Activated T-cell treated with anti-CD3 and anti-CD28 coated beads, Interleukin-2, amount 50 U/mL, for 24 hours (primary cell): ENCODE data around the gene B4GALNT4.
A peak's percentile ranks its signal among the peaks of the same experiment; 100 is the strongest.
"Not testable (repeated sequence)": the region's sequence is repeated elsewhere in the genome, so short reads cannot be mapped to it uniquely, and the experiment has no call there.

Experiments
- DNase-seq: peaks from one replicate; pipeline ENCODE4 v3.0.0-alpha.2; 2020
- H3K27ac Mint-ChIP-seq: 2 replicates; pipeline ENCODE4 v1.8.0; 2020; ENCODE audit warnings: mild to moderate bottlenecking, mixed read lengths
- H3K27me3 Mint-ChIP-seq: 2 replicates; pipeline ENCODE4 v1.8.0; 2020; ENCODE audit warnings: mixed read lengths
- H3K36me3 Mint-ChIP-seq: 2 replicates; pipeline ENCODE4 v1.8.0; 2020; ENCODE audit warnings: low read depth, mixed read lengths
- H3K4me1 Mint-ChIP-seq: 2 replicates; pipeline ENCODE4 v1.8.0; 2020; ENCODE audit warnings: low read depth, mixed read lengths
- H3K4me3 Mint-ChIP-seq: 2 replicates; pipeline ENCODE4 v1.8.0; 2020; ENCODE audit warnings: mild to moderate bottlenecking, moderate library complexity, mixed read lengths
- H3K9me3 Mint-ChIP-seq: 2 replicates; pipeline ENCODE4 v1.8.0; 2020; ENCODE audit warnings: mixed read lengths

B4GALNT4 gene

GRCh38 chr11:344836-345578 is 24.3 kb upstream of the B4GALNT4 start:
- Mint-ChIP-seq H3K27me3 (no peaks in the 10 kb centered on the region), H3K27ac (no peak overlapping the region), H3K4me1 (peaks cover 11% of the 10 kb centered on the region), H3K9me3 (no peaks in the 10 kb centered on the region), H3K36me3 (no peaks in the 10 kb centered on the region), H3K4me3 (no peak overlapping the region)
- no peak for DNase-seq

- Mint-ChIP-seq H3K27me3 (no peaks in the 10 kb centered on the region), H3K36me3 (no peaks in the 10 kb centered on the region), H3K4me1 (peaks cover 17% of the 10 kb centered on the region), H3K9me3 (no peaks in the 10 kb centered on the region), H3K4me3 (no peak overlapping the region), H3K27ac (no peak overlapping the region)
- no peak for DNase-seq
Measured at GRCh38 chr11:346529-346928, 22.8 kb upstream of the B4GALNT4 start.

- H3K27ac Mint-ChIP-seq, H3K4me3 Mint-ChIP-seq, H3K36me3 Mint-ChIP-seq, H3K9me3 Mint-ChIP-seq, H3K27me3 Mint-ChIP-seq: not testable (repeated sequence)
- peaks cover 32% of the 10 kb centered on the region for H3K4me1 Mint-ChIP-seq
- peak; percentile 15 for DNase-seq
Measured at GRCh38 chr11:349270-349954, 19.9 kb upstream of the B4GALNT4 start.

GRCh38 chr11:350033-350722 is 19.1 kb upstream of the B4GALNT4 start:
- H3K4me1 Mint-ChIP-seq: peaks cover 37% of the 10 kb centered on the region

GRCh38 chr11:350723-351255 is 18.5 kb upstream of the B4GALNT4 start:
- DNase-seq: peak; percentile 29
- H3K4me1 Mint-ChIP-seq: peaks cover 41% of the 10 kb centered on the region
- H3K27me3 Mint-ChIP-seq: no peaks in the 10 kb centered on the region
- H3K27ac Mint-ChIP-seq: peak overlapping the region; percentile 42
- H3K9me3 Mint-ChIP-seq: no peaks in the 10 kb centered on the region
- peaks cover 4% of the 10 kb centered on the region for H3K36me3 Mint-ChIP-seq
- H3K4me3 Mint-ChIP-seq: no peak overlapping the region

More at GRCh38 chr11:350033-350722, 19.1 kb upstream of the B4GALNT4 start:
- not testable (repeated sequence) for H3K9me3 Mint-ChIP-seq, H3K27me3 Mint-ChIP-seq, H3K27ac Mint-ChIP-seq, H3K36me3 Mint-ChIP-seq, H3K4me3 Mint-ChIP-seq
- peak; percentile 25 for DNase-seq

- no peaks in the 10 kb centered on the region for H3K27me3 Mint-ChIP-seq
- H3K4me3 Mint-ChIP-seq: no peak overlapping the region
- peak; percentile 27 for DNase-seq
- H3K27ac Mint-ChIP-seq: no peak overlapping the region
- peaks cover 4% of the 10 kb centered on the region for H3K36me3 Mint-ChIP-seq
- H3K9me3 Mint-ChIP-seq: no peaks in the 10 kb centered on the region
- H3K4me1 Mint-ChIP-seq: peaks cover 41% of the 10 kb centered on the region
Measured at GRCh38 chr11:351411-351810, 17.9 kb upstream of the B4GALNT4 start.

GRCh38 chr11:352456-353031 is 16.8 kb upstream of the B4GALNT4 start:
- H3K4me3 Mint-ChIP-seq: no peak overlapping the region
- no peaks in the 10 kb centered on the region for H3K9me3 Mint-ChIP-seq
- H3K27me3 Mint-ChIP-seq: no peaks in the 10 kb centered on the region
- H3K27ac Mint-ChIP-seq: peak overlapping the region; percentile 38
- DNase-seq: no peak
- peaks cover 4% of the 10 kb centered on the region for H3K36me3 Mint-ChIP-seq
- H3K4me1 Mint-ChIP-seq: peaks cover 41% of the 10 kb centered on the region

GRCh38 chr11:353179-353873 is 16.0 kb upstream of the B4GALNT4 start:
- H3K27ac Mint-ChIP-seq: peak overlapping the region; percentile 38

GRCh38 chr11:355581-356458 is 13.5 kb upstream of the B4GALNT4 start:
- Mint-ChIP-seq H3K4me3 (peak overlapping the region; percentile 85), H3K9me3 (no peaks in the 10 kb centered on the region), H3K36me3 (peaks cover 4% of the 10 kb centered on the region), H3K4me1 (peaks cover 43% of the 10 kb centered on the region), H3K27me3 (no peaks in the 10 kb centered on the region), H3K27ac (no peak overlapping the region)
- DNase-seq: peak; percentile 91

More at GRCh38 chr11:353179-353873, 16.0 kb upstream of the B4GALNT4 start:
- peaks cover 4% of the 10 kb centered on the region for H3K36me3 Mint-ChIP-seq
- no peaks in the 10 kb centered on the region for H3K9me3 Mint-ChIP-seq
- peaks cover 41% of the 10 kb centered on the region for H3K4me1 Mint-ChIP-seq
- DNase-seq: no peak
- no peaks in the 10 kb centered on the region for H3K27me3 Mint-ChIP-seq
- H3K4me3 Mint-ChIP-seq: no peak overlapping the region

GRCh38 chr11:356610-357009 is 12.7 kb upstream of the B4GALNT4 start:
- Mint-ChIP-seq H3K27ac (no peak overlapping the region), H3K4me1 (peaks cover 35% of the 10 kb centered on the region), H3K27me3 (no peaks in the 10 kb centered on the region), H3K4me3 (no peak overlapping the region), H3K36me3 (peaks cover 4% of the 10 kb centered on the region), H3K9me3 (no peaks in the 10 kb centered on the region)
- no peak for DNase-seq

- Mint-ChIP-seq H3K4me1 (peaks cover 31% of the 10 kb centered on the region), H3K36me3 (peaks cover 4% of the 10 kb centered on the region), H3K27me3 (no peaks in the 10 kb centered on the region), H3K9me3 (no peaks in the 10 kb centered on the region), H3K4me3 (no peak overlapping the region), H3K27ac (no peak overlapping the region)
- DNase-seq: no peak
Measured at GRCh38 chr11:357582-357981, 11.7 kb upstream of the B4GALNT4 start.

GRCh38 chr11:358129-358800 is 11.0 kb upstream of the B4GALNT4 start:
- Mint-ChIP-seq H3K4me1 (peaks cover 24% of the 10 kb centered on the region), H3K27ac (no peak overlapping the region), H3K36me3 (peaks cover 4% of the 10 kb centered on the region), H3K4me3 (no peak overlapping the region), H3K27me3 (no peaks in the 10 kb centered on the region), H3K9me3 (no peaks in the 10 kb centered on the region)
- no peak for DNase-seq

GRCh38 chr11:359181-359714 is 10.1 kb upstream of the B4GALNT4 start:
- Mint-ChIP-seq H3K4me1 (peaks cover 17% of the 10 kb centered on the region), H3K9me3 (no peaks in the 10 kb centered on the region), H3K4me3 (no peak overlapping the region), H3K36me3 (peaks cover 4% of the 10 kb centered on the region), H3K27ac (peak overlapping the region; percentile 57), H3K27me3 (no peaks in the 10 kb centered on the region)
- no peak for DNase-seq
